CD4-positive, alpha-beta T cell treated with Interleukin-4 for 1 hour (primary cell): ENCODE results near the gene DPP4.
"Not testable (repeated sequence)": the region's sequence is repeated elsewhere in the genome, so short reads cannot be mapped to it uniquely, and the experiment has no call there.

Experiments used
- DNase-seq, 2 donors: peaks; one replicate each; pipeline ENCODE4 v3.0.0-alpha.2; 2020 to 2022

Gene DPP4

DNA sequence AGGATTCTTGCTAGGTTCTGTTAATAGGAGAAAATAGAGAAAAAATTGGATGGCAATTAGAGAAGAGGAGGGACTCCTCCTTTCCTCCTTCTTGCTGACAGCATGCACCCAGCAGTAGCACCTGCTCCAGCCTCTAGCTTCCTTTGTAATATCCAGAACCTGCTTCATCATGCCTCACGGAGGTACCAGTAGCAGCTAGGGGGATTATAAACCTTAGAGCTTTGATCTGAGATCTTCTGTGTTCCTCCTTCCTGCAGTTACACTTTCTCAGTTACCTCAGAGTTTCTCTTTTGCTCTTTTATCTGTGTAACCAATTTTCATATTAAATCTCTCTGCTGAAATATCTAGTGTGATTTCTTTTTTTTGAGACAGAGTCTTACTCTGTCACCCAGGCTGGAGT, 16.6 kb downstream of the DPP4 start:
- peak in 1 of 2 donors; percentile 37 for DNase-seq

- no peak for DNase-seq
Observed at GRCh38 chr2:162056796-162057399, 17.1 kb downstream of the DPP4 start.

GRCh38 chr2:162053808-162054155, 20.2 kb downstream of the DPP4 start:
- DNase-seq: no peak

DNA sequence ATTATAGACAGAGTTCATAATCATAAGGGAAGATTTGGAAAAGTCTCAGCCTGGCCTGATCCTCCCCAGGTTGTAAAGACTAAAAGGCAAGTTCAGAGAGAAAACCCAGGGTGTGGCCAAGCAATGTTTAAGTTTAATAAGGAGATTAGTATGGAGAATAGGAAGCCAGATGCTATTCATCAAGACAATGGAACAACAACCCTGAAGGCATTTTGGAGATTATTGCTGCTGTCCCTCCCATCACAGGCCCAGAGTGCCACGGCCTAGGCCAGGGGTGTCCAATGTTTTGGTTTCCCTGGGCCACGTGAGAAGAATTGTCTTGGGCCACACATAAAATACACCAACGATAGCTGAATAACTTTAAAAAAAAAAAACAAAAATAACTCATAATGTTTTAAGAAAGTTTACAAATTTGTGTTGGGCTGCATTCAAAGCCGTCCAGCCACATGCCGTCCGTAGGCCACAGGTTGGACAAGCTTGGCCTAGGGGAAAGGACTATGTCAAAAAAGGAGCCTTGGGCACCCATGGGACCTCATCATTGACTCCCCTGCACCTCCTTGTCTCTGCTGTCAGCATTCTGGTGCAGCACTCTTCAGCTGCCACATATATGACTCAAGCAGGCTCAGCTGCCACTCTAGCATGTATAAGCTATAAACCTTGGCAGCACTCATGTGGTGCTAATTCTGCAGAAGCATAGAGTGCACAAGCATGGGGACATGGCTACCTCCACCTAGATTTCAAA, 20.8 kb downstream of the DPP4 start:
- DNase-seq: no peak

DNA sequence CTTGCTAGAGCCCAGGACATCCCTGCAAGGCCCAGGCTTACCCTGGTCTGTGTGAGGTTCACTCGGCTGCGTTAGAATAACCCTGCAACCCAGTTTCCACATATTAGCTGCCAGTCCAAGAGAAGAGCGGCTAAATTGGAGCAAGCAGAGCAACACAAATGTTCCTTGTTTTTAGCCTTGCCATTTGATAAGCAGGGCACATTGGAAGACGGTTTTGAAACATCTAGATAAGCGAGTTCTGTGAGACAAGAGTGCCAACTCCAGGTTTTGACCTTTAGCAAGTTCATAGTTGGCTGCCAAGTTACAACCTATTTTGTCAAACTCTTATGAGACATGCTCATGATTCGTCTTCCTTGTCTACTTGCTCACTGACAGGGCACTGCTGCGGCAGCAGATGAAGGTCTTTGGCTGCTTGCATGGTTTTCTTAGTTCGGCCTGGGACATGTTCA, 23.5 kb downstream of the DPP4 start:
- no peak for DNase-seq

- not testable (repeated sequence) for DNase-seq
Observed at GRCh38 chr2:162049089-162049488, 24.9 kb downstream of the DPP4 start.

- no peak for DNase-seq
Observed at GRCh38 chr2:162044586-162044985, 29.4 kb downstream of the DPP4 start.

DNA sequence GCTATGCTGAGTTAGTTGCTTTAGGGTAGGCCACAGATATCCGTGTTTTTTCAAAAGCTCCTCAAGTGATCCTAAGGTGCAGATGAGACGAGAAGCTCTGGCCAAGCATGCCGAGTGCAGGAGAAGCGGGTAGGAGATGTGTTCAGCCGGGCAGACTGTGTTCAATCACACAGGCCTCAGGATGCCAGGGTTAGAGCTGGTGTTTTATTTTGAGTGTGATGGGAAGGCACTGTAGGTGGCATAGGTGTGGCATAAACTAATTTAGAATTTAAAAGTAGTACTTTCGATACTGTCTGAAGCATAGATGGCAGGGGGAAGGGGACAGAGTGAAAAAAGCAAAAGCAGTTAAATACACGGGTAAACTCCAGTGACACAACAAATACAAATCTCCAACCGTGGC, 30.9 kb downstream of the DPP4 start:
- no peak for DNase-seq

GRCh38 chr2:162041485-162041884, 32.5 kb downstream of the DPP4 start:
- no peak for DNase-seq

GRCh38 chr2:162038725-162039124, 35.3 kb downstream of the DPP4 start:
- no peak for DNase-seq

DNA sequence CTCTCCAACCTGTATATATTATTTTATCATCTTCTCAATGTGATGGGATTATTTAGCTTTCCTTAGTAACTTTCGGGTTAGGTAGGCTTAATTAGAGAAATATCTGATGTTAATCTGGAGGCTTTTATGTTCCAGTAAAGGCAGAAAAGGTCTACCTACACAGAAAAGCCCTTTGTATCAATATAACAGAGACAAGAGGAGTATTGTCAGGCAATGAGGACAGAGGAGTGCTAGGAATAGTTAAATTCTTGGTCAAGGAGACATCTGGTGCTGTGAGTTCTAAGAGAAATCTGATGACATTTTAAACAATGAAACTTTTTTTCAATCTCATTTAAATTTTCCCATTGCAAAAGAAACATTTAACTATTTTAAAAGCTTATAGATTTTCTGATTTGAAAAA, 36.1 kb downstream of the DPP4 start:
- no peak for DNase-seq

- no peak for DNase-seq
Observed at GRCh38 chr2:162037028-162037795, 36.8 kb downstream of the DPP4 start.

DNA sequence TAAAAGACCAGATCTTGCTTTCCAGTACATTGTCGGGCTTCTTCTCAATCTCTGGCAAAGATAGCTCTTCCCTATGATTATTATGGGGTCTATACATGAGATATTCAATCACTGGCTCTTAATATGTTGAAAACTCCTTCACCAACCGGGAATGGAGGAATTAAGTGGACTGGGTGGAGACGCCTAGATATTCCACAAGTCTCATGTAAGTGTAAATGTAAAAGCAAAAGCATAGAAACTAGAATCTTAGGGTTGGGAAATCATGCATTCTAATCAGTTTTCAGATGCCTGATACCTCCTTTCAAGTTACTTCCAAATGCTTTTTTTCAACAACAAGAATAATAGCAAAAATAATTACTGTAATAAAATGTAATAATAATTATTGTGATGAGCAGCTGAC, 38.0 kb downstream of the DPP4 start:
- no peak for DNase-seq

DNA sequence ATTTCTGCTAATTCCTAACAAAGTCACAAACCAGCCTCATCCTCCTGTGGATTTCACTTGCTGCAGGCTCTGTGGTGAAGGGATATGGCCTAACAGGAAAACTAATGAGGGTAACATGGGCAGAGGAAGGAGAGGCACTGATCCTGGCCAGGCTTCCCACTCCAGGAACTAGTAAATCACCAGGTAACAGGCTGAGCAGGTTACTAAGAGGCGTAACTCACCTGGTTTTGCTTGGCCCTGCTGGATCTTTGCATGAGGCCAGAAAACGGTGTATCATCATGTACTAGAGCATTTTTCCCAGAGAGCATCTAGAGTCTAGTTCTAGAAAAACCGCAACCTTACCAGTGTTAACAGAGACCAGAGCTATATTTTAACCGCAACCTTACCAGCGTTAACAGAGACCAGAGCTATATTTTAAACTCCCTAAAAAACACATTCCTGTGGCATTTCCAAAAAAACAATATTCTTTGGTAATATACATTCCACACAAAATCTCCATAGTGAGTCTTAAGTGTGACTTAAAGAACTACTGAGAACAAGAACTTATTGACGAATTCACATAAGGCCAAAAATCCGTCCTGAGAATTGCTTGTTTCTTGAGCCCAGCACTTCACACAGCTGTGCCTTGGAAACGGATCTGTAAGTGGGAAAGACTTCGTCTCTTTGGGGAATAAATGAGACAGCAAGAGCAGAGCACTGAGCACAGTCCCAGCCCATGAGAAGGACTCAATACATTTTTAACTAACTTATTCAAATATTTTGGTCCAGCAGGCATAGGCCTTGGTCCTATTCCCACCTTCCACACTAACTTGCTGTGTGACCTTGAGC, 43.4 kb downstream of the DPP4 start:
- DNase-seq: no peak

DNA sequence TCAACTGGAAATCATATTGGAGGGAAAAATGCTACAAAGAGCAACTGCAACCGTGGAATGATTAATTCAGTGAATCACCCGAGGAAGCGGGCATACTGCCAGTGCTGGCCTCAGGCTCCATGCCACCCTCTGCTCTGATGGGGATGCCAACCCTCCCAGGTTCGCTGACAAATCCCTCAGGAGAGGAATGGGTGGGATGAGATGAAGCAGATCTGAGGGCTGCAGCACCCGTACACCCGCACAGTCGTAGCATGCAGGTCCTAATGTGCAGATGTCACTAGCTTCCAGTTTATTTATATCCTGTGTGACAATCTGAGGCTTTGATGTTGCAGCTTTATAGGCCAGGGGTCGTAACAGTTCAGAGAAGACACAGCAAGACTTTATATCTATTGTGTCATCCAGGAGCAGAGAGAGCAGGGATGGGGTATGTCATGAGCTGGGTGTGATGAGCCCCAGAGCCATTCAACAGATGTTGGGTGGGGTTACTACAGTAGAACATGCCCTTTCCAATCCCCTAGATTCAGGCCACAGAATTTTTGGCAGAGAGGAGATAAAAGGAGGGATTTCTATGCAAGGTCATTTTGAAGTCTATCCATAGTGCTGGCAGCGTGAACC, 44.6 kb downstream of the DPP4 start:
- DNase-seq: no peak

- DNase-seq: no peak
Observed at GRCh38 chr2:162028511-162028910, 45.5 kb downstream of the DPP4 start.

- DNase-seq: no peak
Observed at GRCh38 chr2:162025121-162025911, 48.7 kb downstream of the DPP4 start.

DNA sequence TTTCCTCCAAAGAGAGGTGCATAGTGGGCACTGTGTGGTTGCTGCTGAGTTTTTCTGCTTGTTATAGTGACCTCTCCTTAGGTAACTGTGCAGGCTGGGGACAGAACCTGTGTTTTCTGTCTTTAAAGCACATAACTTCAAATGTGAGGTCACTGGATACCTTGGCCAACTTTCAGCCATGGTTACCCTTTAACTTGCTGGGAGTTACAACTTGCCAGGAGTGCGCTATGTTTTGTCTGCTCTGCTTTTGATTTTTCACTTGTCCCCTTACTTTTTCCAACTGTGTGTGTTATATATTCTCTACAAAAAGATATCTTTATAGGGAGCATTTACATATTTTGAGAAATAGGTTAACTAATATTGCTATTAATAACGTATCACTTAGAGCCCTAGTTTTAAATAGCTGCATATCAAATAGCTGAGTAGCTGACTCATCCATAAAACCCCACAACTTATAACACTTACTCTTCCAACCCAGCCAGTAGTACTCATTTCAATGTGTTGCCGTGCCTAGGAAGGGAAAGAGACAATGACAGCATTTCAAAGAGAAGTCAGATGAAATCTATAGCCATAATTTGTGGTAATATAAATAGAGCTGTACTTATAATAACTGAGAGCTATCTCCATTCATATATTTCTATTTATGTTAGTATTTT, 51.6 kb downstream of the DPP4 start:
- DNase-seq: no peak

DNA sequence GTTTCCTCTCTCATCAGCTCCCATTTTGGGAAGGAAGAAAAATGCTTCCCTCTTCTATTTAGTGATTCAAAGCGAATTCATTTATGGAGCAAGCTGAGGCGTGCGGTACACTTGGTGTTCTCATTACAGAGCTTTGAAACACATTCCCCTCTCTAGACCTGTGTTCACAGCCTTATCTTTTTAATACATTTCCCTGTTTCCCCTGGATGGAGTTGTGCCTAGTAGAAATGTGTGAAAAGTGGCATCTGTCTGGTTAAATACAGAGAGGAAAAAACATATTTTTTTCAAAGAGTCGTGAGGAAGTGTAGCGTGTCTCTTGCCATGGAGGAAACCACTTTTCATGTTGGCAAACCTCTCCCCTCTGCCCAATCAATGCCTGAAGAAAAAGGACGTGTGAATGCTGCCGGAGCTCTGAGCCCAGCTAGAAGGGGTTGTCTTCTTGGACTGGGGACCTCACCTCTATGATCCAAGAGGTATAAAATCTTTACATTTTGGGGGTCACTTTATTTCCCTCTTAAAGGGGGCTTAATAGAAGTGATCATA, 52.4 kb downstream of the DPP4 start:
- no peak for DNase-seq

GRCh38 chr2:162018530-162018929, 55.5 kb downstream of the DPP4 start:
- DNase-seq: no peak

DNA sequence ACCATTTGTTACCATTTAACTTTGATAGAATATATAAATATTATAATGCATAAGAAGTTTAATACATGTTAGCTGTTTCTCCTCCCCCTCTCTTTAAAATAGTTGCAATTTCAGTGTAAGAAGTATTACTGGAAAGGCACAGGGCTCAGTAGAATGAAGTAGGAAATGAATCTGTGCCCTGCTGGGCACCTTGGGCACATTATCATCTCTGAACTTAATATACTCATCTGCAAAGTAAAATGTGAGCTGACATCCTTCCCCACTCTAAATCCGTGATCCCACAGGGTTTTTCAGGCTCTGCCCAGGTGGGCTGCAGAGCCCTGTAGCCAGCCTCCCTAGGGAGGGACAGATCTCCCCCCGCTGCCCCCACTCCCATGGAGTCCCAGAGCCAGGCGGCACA, 56.8 kb downstream of the DPP4 start:
- DNase-seq: no peak
